K562 (cell line): ENCODE data around the gene TTC28. TPM values are rescaled to one million over a fixed set of nuclear protein-coding genes. Genes with fewer than 3 reads are reported as not detected.

Experiments used
- ATAC-seq: fragments of 200-7000 bp; cut with Tn5 transposase; 3 replicates; pipeline ENCODE4 v1.9.1; 2020; ENCODE audit warnings: moderate library complexity
- BruUV-seq: library from RNA; stranded (reverse); fragments of 400-500 nt; replicated peaks from 2 replicates; lab custom pipeline; 2021; lab: Mats Ljungman, UMichigan
- CTCF ChIA-PET: fragments of 300-600 bp; formaldehyde crosslinking; extraction: SDS; loops from one replicate; lab custom pipeline; 2021; ENCODE audit warnings: low intra/inter-chr PET ratio; lab: Yijun Ruan, JAX
- POLR2A ChIA-PET: fragments of 300-600, 350-650 bp; sonication (Branson Sonifier 250); formaldehyde crosslinking; extraction: SDS; loops from one replicate; lab custom pipeline; 2021; ENCODE audit warnings: antibody characterized with exemption, inconsistent platforms; lab: Yijun Ruan, JAX
- DNase-seq, 4 experiments: peaks; one replicate each; pipeline versions ENCODE4 v3.0.0 to v3.0.0-alpha.2; 2011 to 2018; ENCODE audit warnings: low spot score in 3 of 4, mixed read lengths in 3 of 4; ENCODE audit errors: extremely low read depth in 1 of 4
- FAIRE-seq: peaks from 2 replicates; lab custom pipeline; 2011; peaks lifted over from hg19 to GRCh38; lab: Jason Lieb, UNC
- H2AFZ ChIP-seq: 2 replicates; pipeline ENCODE4 v1.6.0; 2011; ENCODE audit warnings: low read depth, low read length, control low read depth, inconsistent platforms
- H3K27ac ChIP-seq: fragments of 200-600 bp; 3 replicates; pipeline ENCODE4 v1.8.0; 2011; ENCODE audit warnings: low read depth, mild to moderate bottlenecking, control low read depth, inconsistent platforms, low read length, moderate library complexity, mixed read lengths; ENCODE audit errors: extremely low read depth
- H3K27me3 ChIP-seq, 2 experiments: fragments of 300-600 bp in 1 of 2; 2 replicates in 1 of 2; 3 replicates in 1 of 2; pipeline versions ENCODE4 v1.6.0 to v1.8.0; 2011; ENCODE audit warnings: inconsistent platforms in 2 of 2, low read length in 2 of 2, mild to moderate bottlenecking in 1 of 2, mixed read lengths in 1 of 2, moderate library complexity in 1 of 2; ENCODE audit not compliant: control insufficient read depth in 2 of 2, insufficient read depth in 2 of 2
- H3K36me3 ChIP-seq: fragments of 300-600 bp; 3 replicates; pipeline ENCODE4 v1.8.0; 2011; ENCODE audit warnings: mild to moderate bottlenecking, low read length, inconsistent platforms; ENCODE audit not compliant: control insufficient read depth, insufficient read depth
- H3K4me1 ChIP-seq, 2 experiments: fragments of 200-600 bp in 1 of 2; replicated peaks in 1 of 2; 2 replicates in 1 of 2; 3 replicates in 1 of 2; pipeline versions ENCODE4 v1.5.1 to v1.8.0; 2011; ENCODE audit warnings: inconsistent platforms in 2 of 2, low read length in 2 of 2, mild to moderate bottlenecking in 1 of 2, mixed read lengths in 1 of 2, moderate library complexity in 1 of 2; ENCODE audit not compliant: control insufficient read depth in 2 of 2, insufficient read depth in 2 of 2
- H3K4me2 ChIP-seq: 2 replicates; pipeline ENCODE4 v1.6.1; 2011; ENCODE audit warnings: low read length, control low read depth, inconsistent platforms, mixed read lengths; ENCODE audit not compliant: insufficient read depth
- H3K4me3 ChIP-seq: fragments of 200-600 bp; sonication (generic), shearing (Covaris generic); 2 replicates; pipeline ENCODE4 v1.5.1; 2016; ENCODE audit warnings: control low read depth, inconsistent platforms
- H3K79me2 ChIP-seq: fragments of 200-600 bp; 3 replicates; pipeline ENCODE4 v1.8.0; 2011; ENCODE audit warnings: low read length, inconsistent platforms; ENCODE audit not compliant: control insufficient read depth, insufficient read depth
- H3K9ac ChIP-seq, 2 experiments: 2 replicates each; pipeline versions ENCODE4 v1.6.0 to v1.6.1; 2011; ENCODE audit warnings: low read depth in 2 of 2, low read length in 2 of 2, control low read depth in 1 of 2, inconsistent platforms in 1 of 2, mild to moderate bottlenecking in 1 of 2, mixed read lengths in 1 of 2; ENCODE audit not compliant: insufficient read depth in 1 of 2
- H3K9me1 ChIP-seq: one replicate; pipeline ENCODE4 v1.6.0; 2011; ENCODE audit warnings: inconsistent platforms, mild to moderate bottlenecking, low read length, moderate library complexity; ENCODE audit not compliant: control insufficient read depth, insufficient read depth
- H3K9me3 ChIP-seq: replicated peaks from 2 replicates; pipeline ENCODE4 v1.5.1; 2011; ENCODE audit warnings: low read depth, low read length, inconsistent platforms; ENCODE audit not compliant: control insufficient read depth, insufficient read depth
- H4K20me1 ChIP-seq: replicated peaks from 2 replicates; pipeline ENCODE4 v1.6.1; 2011; ENCODE audit warnings: low read length, inconsistent platforms, mixed read lengths; ENCODE audit not compliant: control insufficient read depth, insufficient read depth
- DMBX1 ChIP-seq: fragments of 250-450 bp; sonication (Bioruptor Pico); IDR thresholded peaks from 2 replicates; pipeline ENCODE4 v1.8.0; 2022; ENCODE audit warnings: inconsistent platforms, mild to moderate bottlenecking, moderate library complexity, borderline replicate concordance
- ERF ChIP-seq: fragments of 450-650 bp; formaldehyde crosslinking; IDR thresholded peaks from 2 replicates; pipeline ENCODE4 v1.4.0; 2020; ENCODE audit warnings: mild to moderate bottlenecking, mixed read lengths
- MTA2 ChIP-seq: fragments of 450-650 bp; IDR thresholded peaks from 2 replicates; pipeline ENCODE4 v1.6.1; 2016; ENCODE audit warnings: low read depth
- RAD51 ChIP-seq: fragments of 450-650 bp; IDR thresholded peaks from 2 replicates; pipeline ENCODE4 v1.7.1; 2016; ENCODE audit warnings: low read depth, mild to moderate bottlenecking, borderline replicate concordance
- XRCC4 ChIP-seq: IDR thresholded peaks from one replicate; pipeline ENCODE4 v1.6.1; 2011; ENCODE audit not compliant: insufficient read depth, insufficient read length; ENCODE audit errors: extremely low read depth
- ZNF583 ChIP-seq: fragments of 250-450 bp; sonication (Bioruptor Pico); IDR thresholded peaks from 2 replicates; pipeline ENCODE4 v1.4.0; 2020
- ZNF79 ChIP-seq: fragments of 250-450 bp; sonication (Bioruptor Pico); IDR thresholded peaks from 2 replicates; pipeline ENCODE4 v1.4.0; 2020; ENCODE audit warnings: low read depth, mild to moderate bottlenecking, moderate library complexity
- WGBS: fragments of 100-300 bp; shearing (Covaris generic); methylation state at CpG from one replicate; pipeline ENCODE4 v1.1.6; 2016; ENCODE audit warnings: low coverage, mixed read lengths; ENCODE audit not compliant: insufficient coverage; ENCODE audit errors: missing lambda C conversion rate; 5-methylcytosine and 5-hydroxymethylcytosine counted together
- in situ Hi-C: fragments of 300-500 bp; cut with MboI; formaldehyde crosslinking; loops from 4 replicates; pipeline ENCODE4 v1.15.0; 2018; ENCODE audit warnings: inconsistent platforms, mixed read lengths
- intact Hi-C: fragments of 100-400 bp; cut with micrococcal nuclease; formaldehyde crosslinking; loops from 2 replicates; pipeline ENCODE4 v1.14.2; 2022
- polyA plus RNA-seq, 8 experiments: library from polyadenylated mRNA; depleted of rRNA in 4 of 8; stranded (reverse) in 5 of 8; unstranded in 3 of 8; fragments of >200 nt; fragmentation: Nextera tagmentation in 2 of 8; fragmentation: Illumina TruSeq in 1 of 8; extraction: Ambion mirVana in 2 of 8; extraction: Trizol in 1 of 8; gene quantifications; 2 replicates each; pipeline versions ENCODE4 v1.2.1 to v1.2.3, GENCODE V29; 2011 to 2014; ENCODE audit warnings: inconsistent platforms in 1 of 8, missing spikeins in 1 of 8
- total RNA-seq, 7 experiments: library from RNA; depleted of rRNA in 6 of 7; stranded (reverse); fragments of >200 nt in 6 of 7; fragmentation: Illumina TruSeq in 2 of 7; extraction: Trizol in 2 of 7; gene quantifications; 2 replicates each; pipeline versions ENCODE4 v1.2.1 to v1.2.3, GENCODE V29; 2011 to 2021; ENCODE audit warnings: low replicate concordance in 1 of 7
- TF ChIP-seq, protein P1 (sequence below): fragments of 200-800 bp; sonication (Bioruptor generic); IDR thresholded peaks from 2 replicates; pipeline ENCODE4 v1.6.1; 2017; ENCODE audit warnings: missing genetic modification characterization, missing compliant biosample characterization
- TF ChIP-seq, protein P2 (sequence below): sonication (generic); formaldehyde crosslinking; IDR thresholded peaks from 2 replicates; pipeline ENCODE4 v1.8.0; 2022; ENCODE audit warnings: missing genetic modification reagents, mild to moderate bottlenecking, moderate library complexity, borderline replicate concordance

Gene TTC28
- total and polyA plus RNA-seq, 9 of the 15 experiments (the other 6 are each of a cell fraction or from before 2014, with no cell fraction given) = 0.22 to 10.7 (median 3.1) TPM

DNA sequence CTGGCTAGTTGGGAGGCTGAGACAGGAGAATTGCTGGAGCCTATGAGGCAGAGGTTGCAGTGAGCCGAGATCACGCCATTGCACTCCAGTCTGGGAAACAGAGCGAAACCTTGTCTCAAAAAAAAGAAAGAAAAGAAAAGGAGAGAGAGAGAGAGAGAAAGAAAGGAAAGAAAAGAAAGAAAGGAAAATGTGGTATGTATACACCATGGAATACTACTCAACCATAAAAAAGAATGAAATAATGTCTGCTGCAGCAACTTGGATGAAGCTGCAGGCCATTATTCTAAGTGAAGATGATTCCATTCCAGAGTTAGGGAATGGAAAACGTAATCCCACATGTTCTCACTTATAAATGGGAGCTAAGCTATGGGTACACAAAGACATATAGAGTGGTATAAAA lies 30.8 kb downstream of the TTC28 start:
- H3K4me3 ChIP-seq = no peak overlapping the region
- ChIA-PET POLR2A (interaction anchor here (0.6 kb wide), 1 partner anchor 427 kb away, joined by 3 read pairs; no protein-coding TSS in a partner anchor), CTCF (interaction anchor here (0.6 kb wide), 1 partner anchor 16 kb away, joined by 4 read pairs; no protein-coding TSS in a partner anchor)
- H3K9ac ChIP-seq = no peak overlapping the region
- no peaks in the 10 kb centered on the region for H3K9me3 ChIP-seq
- H3K27me3 ChIP-seq = no peaks in the 10 kb centered on the region
- TF ChIP-seq XRCC4 = no peak
- no peak for TF ChIP-seq ZNF583 (CRISPR knock-in tag)
- DNase-seq = no peak
- intact Hi-C loops (no loop called here), in situ Hi-C loops (no loop called here)
- no peak overlapping the region for H2AFZ ChIP-seq
- FAIRE-seq = no peak
- H3K36me3 ChIP-seq = no peaks in the 10 kb centered on the region
- no TSS peak for BruUV-seq
- H4K20me1 ChIP-seq = no peaks in the 10 kb centered on the region
- no peak overlapping the region for H3K4me2 ChIP-seq
- no peak for ATAC-seq
- 67% methylated on average over 2 of the region's 4 CpGs for WGBS
- H3K27ac ChIP-seq = no peak overlapping the region
- H3K79me2 ChIP-seq = no peaks in the 10 kb centered on the region
- no peaks in the 10 kb centered on the region for H3K9me1 ChIP-seq
- no peaks in the 10 kb centered on the region; a peak in 2 of 5 replicates for H3K4me1 ChIP-seq

DNA sequence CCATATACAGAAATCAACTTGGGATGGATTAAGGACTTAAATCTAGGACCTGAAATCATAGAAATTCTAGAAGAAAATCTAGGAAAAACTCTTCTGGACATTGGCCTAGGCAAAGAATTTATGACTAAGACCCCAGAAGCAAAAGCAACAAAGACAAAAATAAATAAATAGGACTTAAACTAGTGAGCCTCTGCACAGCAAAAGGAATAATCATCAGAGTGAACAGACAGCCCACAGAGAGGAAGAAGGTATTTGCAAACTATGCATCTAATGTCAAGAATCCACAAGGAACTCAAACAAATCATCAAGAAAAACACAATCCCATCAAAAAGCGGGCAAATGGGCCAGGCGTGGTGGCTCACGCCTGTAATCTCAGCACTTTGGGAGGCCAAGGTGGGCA lies 32.4 kb downstream of the TTC28 start:
- no peak overlapping the region for H3K9ac ChIP-seq
- BruUV-seq = no TSS peak
- in situ Hi-C loops = no loop called here
- ChIA-PET CTCF (no interaction called here), POLR2A (no interaction called here)
- no peaks in the 10 kb centered on the region for H3K79me2 ChIP-seq
- H3K27ac ChIP-seq = no peak overlapping the region
- H3K9me3 ChIP-seq = no peaks in the 10 kb centered on the region
- H3K9me1 ChIP-seq = no peaks in the 10 kb centered on the region
- no peak for ATAC-seq
- FAIRE-seq = no peak
- no peaks in the 10 kb centered on the region for H3K36me3 ChIP-seq
- intact Hi-C loops = no loop called here
- WGBS = 90% methylated on average over 3 of the region's 3 CpGs
- H2AFZ ChIP-seq = no peak overlapping the region
- DNase-seq = no peak
- no peaks in the 10 kb centered on the region for H3K27me3 ChIP-seq
- H3K4me1 ChIP-seq = no peaks in the 10 kb centered on the region; a peak in 2 of 5 replicates
- H4K20me1 ChIP-seq = no peaks in the 10 kb centered on the region
- no peak overlapping the region for H3K4me3 ChIP-seq
- no peak overlapping the region for H3K4me2 ChIP-seq
- TF ChIP-seq ZNF79 (CRISPR knock-in tag) (no peak), RAD51 (no peak), ERF (CRISPR knock-in tag) (no peak), DMBX1 (CRISPR knock-in tag) (no peak), MTA2 (no peak)
- TF ChIP-seq, protein P1, sequence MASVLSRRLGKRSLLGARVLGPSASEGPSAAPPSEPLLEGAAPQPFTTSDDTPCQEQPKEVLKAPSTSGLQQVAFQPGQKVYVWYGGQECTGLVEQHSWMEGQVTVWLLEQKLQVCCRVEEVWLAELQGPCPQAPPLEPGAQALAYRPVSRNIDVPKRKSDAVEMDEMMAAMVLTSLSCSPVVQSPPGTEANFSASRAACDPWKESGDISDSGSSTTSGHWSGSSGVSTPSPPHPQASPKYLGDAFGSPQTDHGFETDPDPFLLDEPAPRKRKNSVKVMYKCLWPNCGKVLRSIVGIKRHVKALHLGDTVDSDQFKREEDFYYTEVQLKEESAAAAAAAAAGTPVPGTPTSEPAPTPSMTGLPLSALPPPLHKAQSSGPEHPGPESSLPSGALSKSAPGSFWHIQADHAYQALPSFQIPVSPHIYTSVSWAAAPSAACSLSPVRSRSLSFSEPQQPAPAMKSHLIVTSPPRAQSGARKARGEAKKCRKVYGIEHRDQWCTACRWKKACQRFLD (CRISPR knock-in tag) = no peak
- TF ChIP-seq, protein P2, sequence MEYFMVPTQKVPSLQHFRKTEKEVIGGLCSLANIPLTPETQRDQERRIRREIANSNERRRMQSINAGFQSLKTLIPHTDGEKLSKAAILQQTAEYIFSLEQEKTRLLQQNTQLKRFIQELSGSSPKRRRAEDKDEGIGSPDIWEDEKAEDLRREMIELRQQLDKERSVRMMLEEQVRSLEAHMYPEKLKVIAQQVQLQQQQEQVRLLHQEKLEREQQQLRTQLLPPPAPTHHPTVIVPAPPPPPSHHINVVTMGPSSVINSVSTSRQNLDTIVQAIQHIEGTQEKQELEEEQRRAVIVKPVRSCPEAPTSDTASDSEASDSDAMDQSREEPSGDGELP (CRISPR knock-in tag) = no peak
